DND-41 (cell line): Measurements from ENCODE around the gene RNF213.

Experiments
- ATAC-seq: fragments of 200-7000 bp; cut with Tn5 transposase; 3 replicates; pipeline ENCODE4 v1.9.1; 2021; ENCODE audit warnings: low read depth; ENCODE audit not compliant: insufficient read depth
- DNase-seq: peaks from one replicate; pipeline ENCODE4 v3.0.0-alpha.2; 2020
- H2AFZ ChIP-seq: 2 replicates; pipeline ENCODE4 v1.6.0; 2012; ENCODE audit warnings: low read depth, low read length
- H3K27ac ChIP-seq: 2 replicates; pipeline ENCODE4 v1.5.1; 2012; ENCODE audit warnings: low read length, inconsistent platforms
- H3K27me3 ChIP-seq: fragments of 200-600 bp; sonication (generic); 2 replicates; pipeline ENCODE4 v1.6.0; 2012; ENCODE audit warnings: low read length, mild to moderate bottlenecking, inconsistent platforms; ENCODE audit not compliant: insufficient read depth, poor library complexity
- H3K36me3 ChIP-seq: 2 replicates; pipeline ENCODE4 v1.5.1; 2012; ENCODE audit warnings: low read length, inconsistent platforms; ENCODE audit not compliant: insufficient read depth
- H3K4me1 ChIP-seq: 2 replicates; pipeline ENCODE4 v1.5.1; 2012; ENCODE audit warnings: mild to moderate bottlenecking, low read length; ENCODE audit not compliant: insufficient read depth
- H3K4me2 ChIP-seq: 2 replicates; pipeline ENCODE4 v1.6.0; 2012; ENCODE audit warnings: mild to moderate bottlenecking, moderate library complexity, low read length, inconsistent platforms; ENCODE audit not compliant: insufficient read depth
- H3K4me3 ChIP-seq, 2 experiments: fragments of 200-600 bp in 1 of 2; shearing (Covaris generic) in 1 of 2; 2 replicates each; pipeline ENCODE4 v1.5.1; 2012 to 2016; ENCODE audit warnings: inconsistent platforms in 2 of 2, low read length in 2 of 2, mild to moderate bottlenecking in 2 of 2, low read depth in 1 of 2, moderate library complexity in 1 of 2
- H3K79me2 ChIP-seq: 2 replicates; pipeline ENCODE4 v1.6.0; 2012; ENCODE audit warnings: low read length, inconsistent platforms; ENCODE audit not compliant: insufficient read depth
- H3K9ac ChIP-seq: 2 replicates; pipeline ENCODE4 v1.6.0; 2012; ENCODE audit warnings: low read depth, mild to moderate bottlenecking, inconsistent platforms, low read length, moderate library complexity
- H3K9me3 ChIP-seq: 2 replicates; pipeline ENCODE4 v1.5.1; 2012; ENCODE audit warnings: low read length, moderate library complexity, mild to moderate bottlenecking, inconsistent platforms; ENCODE audit not compliant: insufficient read depth, severe bottlenecking
- H4K20me1 ChIP-seq: 2 replicates; pipeline ENCODE4 v1.6.0; 2012; ENCODE audit warnings: low read length; ENCODE audit not compliant: insufficient read depth
- EZH2 ChIP-seq: IDR thresholded peaks from 3 replicates; pipeline ENCODE4 v1.6.1; 2012; ENCODE audit warnings: borderline replicate concordance, low read depth, mild to moderate bottlenecking, moderate library complexity, low read length, inconsistent platforms; ENCODE audit not compliant: severe bottlenecking
- TF ChIP-seq, protein P1 (sequence below): IDR thresholded peaks from 2 replicates; pipeline ENCODE4 v1.5.1; 2012; ENCODE audit warnings: borderline replicate concordance, low read length, moderate library complexity, mild to moderate bottlenecking; ENCODE audit not compliant: poor library complexity, severe bottlenecking; ENCODE audit errors: extremely low read depth

RNF213 gene

GRCh38 chr17:80413771-80414507 lies 153.3 kb downstream of the RNF213 start:
- peaks cover 15% of the 10 kb centered on the region for H3K79me2 ChIP-seq
- no peak for DNase-seq
- H3K9ac ChIP-seq, result peak overlapping the region; percentile 93; the same call in 1 of the 2 replicates
- TF ChIP-seq EZH2, result no peak
- TF ChIP-seq, protein P1, sequence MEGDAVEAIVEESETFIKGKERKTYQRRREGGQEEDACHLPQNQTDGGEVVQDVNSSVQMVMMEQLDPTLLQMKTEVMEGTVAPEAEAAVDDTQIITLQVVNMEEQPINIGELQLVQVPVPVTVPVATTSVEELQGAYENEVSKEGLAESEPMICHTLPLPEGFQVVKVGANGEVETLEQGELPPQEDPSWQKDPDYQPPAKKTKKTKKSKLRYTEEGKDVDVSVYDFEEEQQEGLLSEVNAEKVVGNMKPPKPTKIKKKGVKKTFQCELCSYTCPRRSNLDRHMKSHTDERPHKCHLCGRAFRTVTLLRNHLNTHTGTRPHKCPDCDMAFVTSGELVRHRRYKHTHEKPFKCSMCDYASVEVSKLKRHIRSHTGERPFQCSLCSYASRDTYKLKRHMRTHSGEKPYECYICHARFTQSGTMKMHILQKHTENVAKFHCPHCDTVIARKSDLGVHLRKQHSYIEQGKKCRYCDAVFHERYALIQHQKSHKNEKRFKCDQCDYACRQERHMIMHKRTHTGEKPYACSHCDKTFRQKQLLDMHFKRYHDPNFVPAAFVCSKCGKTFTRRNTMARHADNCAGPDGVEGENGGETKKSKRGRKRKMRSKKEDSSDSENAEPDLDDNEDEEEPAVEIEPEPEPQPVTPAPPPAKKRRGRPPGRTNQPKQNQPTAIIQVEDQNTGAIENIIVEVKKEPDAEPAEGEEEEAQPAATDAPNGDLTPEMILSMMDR, result no peak
- peak overlapping the region in 1 of 2 experiments; percentile 98; a peak in 2 of 4 replicates for H3K4me3 ChIP-seq
- no peaks in the 10 kb centered on the region for H3K9me3 ChIP-seq
- no peak overlapping the region for H3K27ac ChIP-seq
- peaks cover 29% of the 10 kb centered on the region for H3K4me1 ChIP-seq
- peaks cover 9% of the 10 kb centered on the region; the same call in 1 of the 2 replicates for H4K20me1 ChIP-seq
- peak overlapping the region; percentile 95; the same call in 1 of the 2 replicates for H2AFZ ChIP-seq
- H3K4me2 ChIP-seq, result peak overlapping the region; percentile 99
- no peak for ATAC-seq
- peaks cover 23% of the 10 kb centered on the region for H3K36me3 ChIP-seq
- H3K27me3 ChIP-seq, result peaks cover 5% of the 10 kb centered on the region

- H4K20me1 ChIP-seq, result peaks cover 9% of the 10 kb centered on the region; the same call in 1 of the 2 replicates
- peaks cover 23% of the 10 kb centered on the region for H3K36me3 ChIP-seq
- peak overlapping the region; percentile 93 to 98; a peak in 3 of 4 replicates for H3K4me3 ChIP-seq
- DNase-seq (no peak), ATAC-seq (no peak)
- peak overlapping the region; percentile 95 for H2AFZ ChIP-seq
- H3K27ac ChIP-seq, result no peak overlapping the region
- H3K9ac ChIP-seq, result peak overlapping the region; percentile 93
- no peaks in the 10 kb centered on the region for H3K9me3 ChIP-seq
- TF ChIP-seq EZH2, result no peak
- TF ChIP-seq, protein P1, result no peak
- H3K4me1 ChIP-seq, result peaks cover 29% of the 10 kb centered on the region
- H3K4me2 ChIP-seq, result peak overlapping the region; percentile 99
- peaks cover 15% of the 10 kb centered on the region for H3K79me2 ChIP-seq
- H3K27me3 ChIP-seq, result peaks cover 4% of the 10 kb centered on the region
These were observed 153.8 kb downstream of the RNF213 start for GRCh38 chr17:80414508-80414802.

DNA sequence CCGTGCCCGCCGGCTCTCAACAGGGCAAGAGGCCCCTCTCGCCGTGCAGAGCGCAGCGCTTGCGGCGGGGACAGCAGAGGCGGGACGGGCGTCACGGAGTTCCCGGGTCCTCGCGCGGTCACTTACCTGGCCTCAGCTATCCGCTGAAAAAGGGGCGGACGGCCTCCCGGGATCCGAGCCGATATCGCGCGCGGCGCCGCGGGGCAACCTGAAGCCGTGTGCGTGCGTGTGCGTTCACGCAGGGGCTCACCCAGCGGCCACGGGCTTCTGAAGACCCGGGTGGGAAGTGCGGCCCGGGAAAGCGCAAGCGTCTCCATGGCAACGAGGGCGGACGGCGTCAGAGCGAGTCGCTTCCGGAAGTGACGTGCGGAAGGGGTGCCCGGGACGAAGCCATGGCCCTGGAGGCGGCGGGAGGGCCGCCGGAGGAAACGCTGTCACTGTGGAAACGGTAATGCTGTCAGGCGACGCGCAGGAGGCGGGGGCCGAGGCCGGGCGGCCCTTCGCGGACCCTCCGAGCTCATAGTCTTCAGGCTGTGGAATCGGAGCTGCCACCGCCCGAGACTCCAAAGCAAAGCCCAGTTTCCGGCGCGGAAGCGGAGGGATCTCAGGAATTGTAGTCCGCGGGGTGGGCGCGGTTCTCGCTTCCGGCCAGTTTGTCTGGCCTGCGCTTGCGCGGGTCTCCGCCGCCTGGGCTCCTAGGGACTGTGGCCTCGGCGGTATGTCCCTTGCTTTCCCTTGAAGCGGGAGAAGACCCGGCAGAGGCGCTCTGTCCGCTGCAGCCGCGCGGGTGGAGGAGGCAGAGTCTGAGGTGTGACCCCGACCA lies 154.4 kb downstream of the RNF213 start, which contains the start of gene ENDOV:
ENDOV (plus strand) TSS at position 365 of the 823 bp plus-strand sequence; CDS start at position 393, 28 bp downstream.
- Histone ChIP-seq H3K27me3 (peaks cover 4% of the 10 kb centered on the region), H4K20me1 (peaks cover 9% of the 10 kb centered on the region; the same call in 1 of the 2 replicates), H3K36me3 (peaks cover 23% of the 10 kb centered on the region), H3K9me3 (no peaks in the 10 kb centered on the region), H3K4me2 (peak within 1 kb of the TSS; percentile 99), H3K4me3 (peak within 1 kb of the TSS; percentile 93 to 98; a peak in 3 of 4 replicates), H3K27ac (peak within 1 kb of the TSS; percentile 88), H2AFZ (peak within 1 kb of the TSS; percentile 95), H3K9ac (peak within 1 kb of the TSS; percentile 93), H3K79me2 (peaks cover 15% of the 10 kb centered on the region), H3K4me1 (peaks cover 29% of the 10 kb centered on the region)
- ATAC-seq (peak; percentile 93), DNase-seq (peak; percentile 91)
- TF ChIP-seq, protein P1, result no peak
- TF ChIP-seq EZH2, result no peak
